IPS-NIHi11 (cell line): Measurements from ENCODE around the gene CENPF.
A peak's percentile ranks its signal among the peaks of the same experiment; 100 is the strongest.
"Not testable (repeated sequence)": the region's sequence is repeated elsewhere in the genome, so short reads cannot be mapped to it uniquely, and the experiment has no call there.

Experiments used
- DNase-seq: peaks from one replicate; pipeline ENCODE4 v3.0.0; 2012; ENCODE audit warnings: mixed read lengths, low spot score

Gene CENPF

GRCh38 chr1:214602764-214603657 lies at the start of gene CENPF:
Gene CENPF, plus strand, starts transcription at chr1:214603195. Its CDS starts 10,560 bp downstream, at chr1:214613755.
- peak; percentile 97 for DNase-seq

- DNase-seq = no peak
Observed at GRCh38 chr1:214557952-214558735, 44.9 kb upstream of the CENPF start.

- DNase-seq = no peak
Observed at GRCh38 chr1:214563881-214564280, 39.1 kb upstream of the CENPF start.

- DNase-seq = no peak
Observed at GRCh38 chr1:214565310-214565709, 37.7 kb upstream of the CENPF start.

GRCh38 chr1:214566158-214567104 lies 36.6 kb upstream of the CENPF start:
- no peak for DNase-seq

- DNase-seq = no peak
Observed at GRCh38 chr1:214567481-214567980, 35.5 kb upstream of the CENPF start.

- no peak for DNase-seq
Observed at GRCh38 chr1:214568328-214568727, 34.7 kb upstream of the CENPF start.

GRCh38 chr1:214569357-214570004 lies 33.5 kb upstream of the CENPF start:
- DNase-seq = no peak

GRCh38 chr1:214570442-214570841 lies 32.6 kb upstream of the CENPF start:
- no peak for DNase-seq

GRCh38 chr1:214571281-214571680 lies 31.7 kb upstream of the CENPF start:
- no peak for DNase-seq

GRCh38 chr1:214573386-214574318 lies 29.3 kb upstream of the CENPF start:
- no peak for DNase-seq

GRCh38 chr1:214574598-214575411 lies 28.2 kb upstream of the CENPF start:
- DNase-seq = no peak

GRCh38 chr1:214576120-214576519 lies 26.9 kb upstream of the CENPF start:
- not testable (repeated sequence) for DNase-seq

GRCh38 chr1:214579183-214579582 lies 23.8 kb upstream of the CENPF start:
- DNase-seq = no peak

- DNase-seq = peak; percentile 16
Observed at GRCh38 chr1:214581785-214582184, 21.2 kb upstream of the CENPF start.

GRCh38 chr1:214582289-214582891 lies 20.6 kb upstream of the CENPF start:
- no peak for DNase-seq

GRCh38 chr1:214583113-214583512 lies 19.9 kb upstream of the CENPF start:
- no peak for DNase-seq

GRCh38 chr1:214583824-214584554 lies 19.0 kb upstream of the CENPF start:
- DNase-seq = no peak
